Fibroblast of mammary gland (primary cell): ENCODE measurements around the gene KAT7.

Experiments used
- DNase-seq: peaks from one replicate; pipeline ENCODE4 v3.0.0-alpha.2; 2010; ENCODE audit warnings: low read depth
- H3K4me3 ChIP-seq: 2 replicates; pipeline ENCODE4 v1.5.1; 2011; ENCODE audit warnings: low read depth, mild to moderate bottlenecking, low read length, moderate library complexity; ENCODE audit not compliant: control insufficient read depth
- TF ChIP-seq, protein P1 (sequence below): conservative IDR thresholded peaks from 2 replicates; pipeline ENCODE4 v1.5.1; 2011; ENCODE audit warnings: low read depth, low read length, inconsistent platforms; ENCODE audit not compliant: control insufficient read depth, insufficient read depth

The KAT7 gene

GRCh38 chr17:49830605-49831004 lies 42.1 kb downstream of the KAT7 start:
- DNase-seq: no peak
- H3K4me3 ChIP-seq: no peak overlapping the region
- TF ChIP-seq, protein P1, sequence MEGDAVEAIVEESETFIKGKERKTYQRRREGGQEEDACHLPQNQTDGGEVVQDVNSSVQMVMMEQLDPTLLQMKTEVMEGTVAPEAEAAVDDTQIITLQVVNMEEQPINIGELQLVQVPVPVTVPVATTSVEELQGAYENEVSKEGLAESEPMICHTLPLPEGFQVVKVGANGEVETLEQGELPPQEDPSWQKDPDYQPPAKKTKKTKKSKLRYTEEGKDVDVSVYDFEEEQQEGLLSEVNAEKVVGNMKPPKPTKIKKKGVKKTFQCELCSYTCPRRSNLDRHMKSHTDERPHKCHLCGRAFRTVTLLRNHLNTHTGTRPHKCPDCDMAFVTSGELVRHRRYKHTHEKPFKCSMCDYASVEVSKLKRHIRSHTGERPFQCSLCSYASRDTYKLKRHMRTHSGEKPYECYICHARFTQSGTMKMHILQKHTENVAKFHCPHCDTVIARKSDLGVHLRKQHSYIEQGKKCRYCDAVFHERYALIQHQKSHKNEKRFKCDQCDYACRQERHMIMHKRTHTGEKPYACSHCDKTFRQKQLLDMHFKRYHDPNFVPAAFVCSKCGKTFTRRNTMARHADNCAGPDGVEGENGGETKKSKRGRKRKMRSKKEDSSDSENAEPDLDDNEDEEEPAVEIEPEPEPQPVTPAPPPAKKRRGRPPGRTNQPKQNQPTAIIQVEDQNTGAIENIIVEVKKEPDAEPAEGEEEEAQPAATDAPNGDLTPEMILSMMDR: no peak

DNA sequence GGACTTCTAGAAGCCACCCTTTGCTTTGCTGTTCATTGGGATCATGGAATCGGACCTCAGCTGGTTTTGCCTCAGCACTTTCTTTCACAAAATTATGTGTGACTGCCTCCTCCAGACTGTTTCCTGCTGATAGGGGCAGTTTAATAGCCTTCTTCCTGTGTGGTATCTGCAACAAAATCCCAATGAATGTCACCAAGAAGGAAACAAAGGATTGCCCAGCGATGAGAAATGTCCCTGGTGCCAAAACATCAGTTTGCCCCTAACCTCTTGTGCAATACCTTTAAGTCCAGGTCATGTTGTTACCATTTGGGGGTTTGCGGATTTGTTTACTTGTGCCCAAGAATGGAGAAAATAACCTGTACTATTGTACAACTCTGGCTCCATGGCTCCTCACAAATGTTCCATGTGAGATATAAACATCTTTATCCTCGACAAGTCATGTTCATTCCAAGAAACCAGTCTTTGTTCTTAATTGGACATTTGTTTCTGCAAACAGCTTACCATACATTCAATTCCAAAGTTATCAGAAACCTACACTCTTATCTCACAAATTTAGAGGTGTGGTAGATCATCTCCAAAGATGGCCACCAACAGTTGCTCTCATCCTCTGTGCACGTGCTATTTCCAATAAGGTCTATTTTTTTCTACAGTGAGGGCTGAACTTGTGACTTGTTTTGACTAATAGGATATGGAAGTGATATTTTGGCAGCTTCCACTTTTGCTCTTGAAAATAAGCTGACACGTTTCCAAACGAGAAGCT lies 44.5 kb downstream of the KAT7 start:
- DNase-seq: no peak
- H3K4me3 ChIP-seq: no peak overlapping the region
- TF ChIP-seq, protein P1: no peak

DNA sequence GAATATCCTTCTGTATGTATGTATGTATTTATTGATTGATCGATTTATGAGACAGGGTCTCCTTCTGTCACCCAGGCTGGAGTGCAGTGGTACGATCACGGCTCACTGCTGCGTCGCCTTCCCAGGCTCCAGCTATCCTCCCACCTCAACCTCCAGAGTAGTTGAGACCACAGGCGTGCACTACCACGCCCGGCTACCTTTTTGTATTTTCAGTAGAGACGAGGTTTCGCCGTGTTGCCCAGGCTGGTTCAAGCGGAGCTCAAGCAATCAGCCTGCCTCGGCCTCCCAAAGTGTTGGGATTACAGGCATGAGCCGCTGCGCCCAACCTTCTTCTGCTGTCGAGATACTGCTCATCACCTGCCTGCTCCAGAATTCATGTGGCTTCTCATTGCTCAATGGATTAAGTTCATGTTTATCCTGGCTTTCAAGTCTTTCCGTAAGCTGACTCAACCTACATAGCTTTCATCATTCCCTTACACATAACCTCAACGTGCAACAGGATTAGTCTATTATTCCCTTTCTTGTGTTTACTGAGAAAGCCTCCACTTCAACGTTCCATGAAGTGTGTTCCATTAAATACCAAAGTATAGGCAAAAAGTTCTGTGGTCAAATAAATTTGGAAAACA lies 45.8 kb downstream of the KAT7 start:
- DNase-seq: peak; percentile 60
- TF ChIP-seq, protein P1: no peak

GRCh38 chr17:49835472-49835871 lies 47.0 kb downstream of the KAT7 start:
- H3K4me3 ChIP-seq: no peak overlapping the region
- TF ChIP-seq, protein P1: no peak

More for the DNA sequence above, 45.8 kb downstream of the KAT7 start:
- H3K4me3 ChIP-seq: no peak overlapping the region

GRCh38 chr17:49836111-49837030 lies 47.9 kb downstream of the KAT7 start:
- DNase-seq: peak; percentile 54
- no peak overlapping the region for H3K4me3 ChIP-seq
- TF ChIP-seq, protein P1: no peak

More at GRCh38 chr17:49835472-49835871, 47.0 kb downstream of the KAT7 start:
- no peak for DNase-seq

- no peak overlapping the region for H3K4me3 ChIP-seq
- no peak for DNase-seq
- TF ChIP-seq, protein P1: no peak
These were observed 51.0 kb downstream of the KAT7 start for GRCh38 chr17:49839455-49839854.
